HEK293 (cell line): ENCODE measurements around the gene PORCN.

Experiments used
- BCL6B ChIP-seq: fragments of 450-650 bp; formaldehyde crosslinking; IDR thresholded peaks from 2 replicates; pipeline ENCODE4 v1.5.1; 2017; ENCODE audit warnings: missing biosample characterization, missing genetic modification characterization
- GFI1B ChIP-seq: fragments of 450-650 bp; formaldehyde crosslinking; IDR thresholded peaks from 2 replicates; pipeline ENCODE4 v1.5.1; 2016; ENCODE audit warnings: missing biosample characterization, missing genetic modification characterization
- INSM2 ChIP-seq: fragments of 450-650 bp; formaldehyde crosslinking; IDR thresholded peaks from 2 replicates; pipeline ENCODE4 v1.5.1; 2016; ENCODE audit warnings: missing biosample characterization, missing genetic modification characterization
- KLF17 ChIP-seq: fragments of 450-650 bp; formaldehyde crosslinking; IDR thresholded peaks from 2 replicates; pipeline ENCODE4 v1.5.1; 2016; ENCODE audit warnings: missing biosample characterization, missing genetic modification characterization
- MYNN ChIP-seq: fragments of 450-650 bp; formaldehyde crosslinking; IDR thresholded peaks from 2 replicates; pipeline ENCODE4 v1.5.1; 2016; ENCODE audit warnings: missing biosample characterization, missing genetic modification characterization, borderline replicate concordance
- MZF1 ChIP-seq: fragments of 450-650 bp; formaldehyde crosslinking; IDR thresholded peaks from 2 replicates; pipeline ENCODE4 v1.5.1; 2017; ENCODE audit warnings: missing biosample characterization, missing genetic modification characterization, borderline replicate concordance
- PRDM6 ChIP-seq: fragments of 450-650 bp; formaldehyde crosslinking; IDR thresholded peaks from 2 replicates; pipeline ENCODE4 v1.5.1; 2017; ENCODE audit warnings: missing biosample characterization, missing genetic modification characterization
- SP2 ChIP-seq: fragments of 450-650 bp; formaldehyde crosslinking; IDR thresholded peaks from 2 replicates; pipeline ENCODE4 v1.5.1; 2016; ENCODE audit warnings: missing biosample characterization, missing genetic modification characterization
- SP3 ChIP-seq: fragments of 450-650 bp; formaldehyde crosslinking; IDR thresholded peaks from 2 replicates; pipeline ENCODE4 v1.5.1; 2016; ENCODE audit warnings: missing biosample characterization, missing genetic modification characterization
- SP7 ChIP-seq: fragments of 450-650 bp; formaldehyde crosslinking; IDR thresholded peaks from 2 replicates; pipeline ENCODE4 v1.5.1; 2016; ENCODE audit warnings: missing biosample characterization, missing genetic modification characterization
- ZBTB26 ChIP-seq: fragments of 450-650 bp; formaldehyde crosslinking; optimal IDR thresholded peaks from 2 replicates; pipeline ENCODE3; 2016; ENCODE audit warnings: missing biosample characterization, mild to moderate bottlenecking, missing genetic modification characterization
- ZEB2 ChIP-seq: fragments of 450-650 bp; formaldehyde crosslinking; IDR thresholded peaks from 2 replicates; pipeline ENCODE4 v1.5.1; 2016; ENCODE audit warnings: missing biosample characterization, missing genetic modification characterization
- ZFP41 ChIP-seq: fragments of 450-650 bp; formaldehyde crosslinking; IDR thresholded peaks from 2 replicates; pipeline ENCODE4 v1.5.1; 2016; ENCODE audit warnings: missing biosample characterization, missing genetic modification characterization, borderline replicate concordance
- ZNF10 ChIP-seq: fragments of 450-650 bp; formaldehyde crosslinking; IDR thresholded peaks from 2 replicates; pipeline ENCODE4 v1.5.1; 2017; ENCODE audit warnings: missing biosample characterization, missing genetic modification characterization
- ZNF274 ChIP-seq, 2 experiments: fragments of 200-500 bp in 1 of 2; fragments of 450-650 bp in 1 of 2; sonication (Bioruptor generic) in 1 of 2; formaldehyde crosslinking in 1 of 2; IDR thresholded peaks; 2 replicates each; pipeline versions ENCODE4 v1.5.1 to v1.6.1; 2014 to 2016; ENCODE audit warnings: borderline replicate concordance in 1 of 2, inconsistent platforms in 1 of 2, low read length in 1 of 2, missing biosample characterization in 1 of 2, missing genetic modification characterization in 1 of 2
- ZNF366 ChIP-seq: fragments of 450-650 bp; formaldehyde crosslinking; conservative IDR thresholded peaks from 2 replicates; pipeline ENCODE4 v1.5.1; 2016; ENCODE audit warnings: missing biosample characterization, missing genetic modification characterization
- ZNF426 ChIP-seq: fragments of 450-650 bp; formaldehyde crosslinking; IDR thresholded peaks from 2 replicates; pipeline ENCODE4 v1.5.1; 2017; ENCODE audit warnings: missing biosample characterization, missing genetic modification characterization, mild to moderate bottlenecking, inconsistent platforms, moderate library complexity
- ZNF518A ChIP-seq: fragments of 450-650 bp; formaldehyde crosslinking; conservative IDR thresholded peaks from 2 replicates; pipeline ENCODE4 v1.5.1; 2016; ENCODE audit warnings: low read depth, missing biosample characterization, missing genetic modification characterization
- ZNF530 ChIP-seq: fragments of 450-650 bp; formaldehyde crosslinking; IDR thresholded peaks from 2 replicates; pipeline ENCODE4 v1.5.1; 2016; ENCODE audit warnings: low read depth, missing biosample characterization, missing genetic modification characterization
- ZNF555 ChIP-seq: fragments of 450-650 bp; formaldehyde crosslinking; conservative IDR thresholded peaks from 2 replicates; pipeline ENCODE4 v1.5.1; 2017; ENCODE audit warnings: missing biosample characterization, mild to moderate bottlenecking, missing genetic modification characterization, inconsistent platforms
- ZNF558 ChIP-seq: fragments of 450-650 bp; formaldehyde crosslinking; IDR thresholded peaks from 2 replicates; pipeline ENCODE4 v1.5.1; 2016; ENCODE audit warnings: missing biosample characterization, missing genetic modification characterization
- ZNF571 ChIP-seq: fragments of 450-650 bp; formaldehyde crosslinking; IDR thresholded peaks from 2 replicates; pipeline ENCODE4 v1.5.0; 2017; ENCODE audit warnings: missing biosample characterization, missing genetic modification characterization
- ZNF596 ChIP-seq: fragments of 450-650 bp; IDR thresholded peaks from 2 replicates; pipeline ENCODE4 v1.5.0; 2018; ENCODE audit warnings: missing biosample characterization, mild to moderate bottlenecking, missing genetic modification characterization, moderate library complexity
- ZNF626 ChIP-seq: fragments of 450-650 bp; sonication (Bioruptor Pico); formaldehyde crosslinking; IDR thresholded peaks from 2 replicates; pipeline ENCODE4 v1.5.1; 2018; ENCODE audit warnings: missing biosample characterization, missing genetic modification characterization, inconsistent platforms
- ZNF629 ChIP-seq: fragments of 450-650 bp; formaldehyde crosslinking; IDR thresholded peaks from 2 replicates; pipeline ENCODE4 v1.5.1; 2017; ENCODE audit warnings: missing biosample characterization, missing genetic modification characterization
- ZNF707 ChIP-seq: fragments of 450-650 bp; formaldehyde crosslinking; IDR thresholded peaks from 2 replicates; pipeline ENCODE4 v1.5.1; 2016; ENCODE audit warnings: missing biosample characterization, missing genetic modification characterization
- ZSCAN16 ChIP-seq: fragments of 450-650 bp; formaldehyde crosslinking; IDR thresholded peaks from 2 replicates; pipeline ENCODE4 v1.5.1; 2016; ENCODE audit warnings: missing biosample characterization, missing genetic modification characterization

PORCN gene

GRCh38 chrX:48521353-48522243 is 12.8 kb downstream of the PORCN start, which contains the start of gene EBP (continued):
- TF ChIP-seq ZBTB26 (tag by site-specific recombination) (peak; percentile 87), MYNN (tag by site-specific recombination) (no peak), GFI1B (no peak), SP3 (tag by site-specific recombination) (peak; percentile 88), KLF17 (tag by site-specific recombination) (no peak), ZNF555 (tag by site-specific recombination) (no peak), ZNF274 (IDR thresholded peaks at IDR 0.05; ENCODE audit: low read length) (no peak), ZNF274 (tag by site-specific recombination; IDR thresholded peaks at IDR 0.05; ENCODE audit: borderline replicate concordance) (no peak), ZFP41 (tag by site-specific recombination) (no peak), ZNF10 (tag by site-specific recombination) (peak; percentile 90), INSM2 (tag by site-specific recombination) (no peak), ZNF707 (tag by site-specific recombination) (no peak), PRDM6 (tag by site-specific recombination) (no peak), ZNF596 (no peak), ZEB2 (tag by site-specific recombination) (no peak), MZF1 (tag by site-specific recombination) (no peak), ZNF626 (no peak), ZNF366 (tag by site-specific recombination) (peak; percentile 50; the same call in 1 of the 2 replicates), ZNF571 (tag by site-specific recombination) (no peak), ZNF558 (tag by site-specific recombination) (no peak), ZNF518A (tag by site-specific recombination) (peak; percentile 24; the same call in 1 of the 2 replicates), SP2 (peak; percentile 95), ZNF530 (tag by site-specific recombination) (no peak), BCL6B (no peak), ZSCAN16 (tag by site-specific recombination) (no peak), ZNF426 (tag by site-specific recombination) (no peak), ZNF629 (tag by site-specific recombination) (peak; percentile 44; the same call in 1 of the 2 replicates), SP7 (tag by site-specific recombination) (peak; percentile 79)
